ENCODE data around the gene KLRC2. TPM values are rescaled to one million over a fixed set of nuclear protein-coding genes. Genes with fewer than 3 reads are reported as not detected.
A peak's percentile ranks its signal among the peaks of the same experiment; 100 is the strongest.
"Not testable (repeated sequence)": the region's sequence is repeated elsewhere in the genome, so short reads cannot be mapped to it uniquely, and the experiment has no call there.

The KLRC2 gene
- polyA plus RNA-seq, 1 donor (not counting 4 experiments of a cell fraction or from before 2014, with no cell fraction given): not detected

DNA sequence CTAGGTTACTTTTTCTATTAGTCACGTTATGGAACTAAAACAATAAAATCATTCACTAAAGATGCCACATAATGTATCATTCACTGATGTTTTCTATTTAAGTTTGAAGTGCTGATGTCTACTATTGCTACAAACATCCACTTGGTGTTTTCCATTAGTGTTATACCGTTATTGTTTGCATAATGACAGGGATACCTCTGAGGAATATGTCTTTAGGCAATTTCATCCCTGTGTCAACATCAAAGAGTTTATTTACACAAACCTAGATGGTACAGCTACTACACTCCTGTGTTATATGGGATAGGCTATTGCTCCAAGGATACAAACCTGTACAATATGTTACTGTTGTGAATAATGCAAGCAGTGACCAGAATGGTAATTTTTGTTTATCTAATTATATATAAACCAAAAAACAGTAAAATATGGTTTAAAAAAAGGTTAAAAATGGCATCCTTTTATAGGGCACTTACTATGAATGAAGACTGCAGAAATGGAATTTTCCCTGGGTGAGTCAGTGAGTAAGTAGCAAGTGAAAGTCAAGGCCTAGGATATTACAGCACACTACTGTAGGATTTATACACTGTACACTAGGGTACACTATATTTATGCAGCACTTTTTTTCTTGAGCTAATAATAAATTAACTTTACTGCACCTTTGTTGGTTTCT, 3.9 kb upstream of the KLRC2 start:
- H3K9me1 ChIP-seq (ENCODE audit: control insufficient read depth, extremely low read depth, insufficient read depth, low read length); H3K27ac ChIP-seq (ENCODE audit: control insufficient read depth, insufficient read depth, low read length); H3K4me1 ChIP-seq (ENCODE audit: control insufficient read depth, extremely low read depth, insufficient read depth, low read length); DNase-seq (ENCODE audit: low read depth, low spot score); H3K79me2 ChIP-seq (ENCODE audit: control insufficient read depth, insufficient read depth, low read length); H3K9me3 ChIP-seq (ENCODE audit: control insufficient read depth, low read depth, low read length); H3K4me3 ChIP-seq (ENCODE audit: control insufficient read depth in 2 of 3, extremely low read depth in 1 of 3, insufficient read depth in 2 of 3, low read depth in 1 of 3, low read length in 3 of 3); H3K27me3 ChIP-seq (ENCODE audit: control insufficient read depth, extremely low read depth, insufficient read depth, low read length); H3K4me2 ChIP-seq (ENCODE audit: control insufficient read depth, extremely low read depth, insufficient read depth, low read depth, low read length); H4K20me1 ChIP-seq (ENCODE audit: control insufficient read depth, extremely low read depth, insufficient read depth, low read length); dilution Hi-C loops (cut with MboI; ENCODE audit: extremely low pct_ligation_motif_present, low sequenced_read_pairs); H3K36me3 ChIP-seq (ENCODE audit: control insufficient read depth in 2 of 2, extremely low read depth in 1 of 2, insufficient read depth in 2 of 2, low read length in 2 of 2); H2AFZ ChIP-seq (ENCODE audit: control insufficient read depth, low read length); H3K9ac ChIP-seq (ENCODE audit: control insufficient read depth, extremely low read depth, insufficient read depth, low read length): not testable (repeated sequence)
- peak; percentile 64 for FAIRE-seq

DNA sequence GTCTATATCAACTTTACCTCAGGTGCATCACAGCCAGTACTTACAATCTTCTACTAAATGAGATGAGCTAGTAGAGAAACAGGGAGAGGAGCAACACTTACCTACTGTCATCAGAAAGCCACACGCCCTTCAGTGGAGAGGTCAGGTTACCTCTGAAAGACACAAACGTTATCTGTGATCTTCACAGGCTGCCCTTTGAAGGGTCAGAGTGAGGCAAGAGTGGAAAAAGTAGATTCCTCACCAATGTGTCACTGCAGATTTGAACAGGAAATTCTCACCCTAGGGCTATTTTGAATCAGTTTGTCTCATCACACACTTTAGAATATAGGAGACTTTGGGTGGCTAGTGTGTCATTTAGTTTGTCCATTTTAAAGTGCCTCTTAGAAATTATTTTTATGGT, 1.8 kb upstream of the KLRC2 start:
- H4K20me1 ChIP-seq (ENCODE audit: control insufficient read depth, extremely low read depth, insufficient read depth, low read length); H3K9me3 ChIP-seq (ENCODE audit: control insufficient read depth, low read depth, low read length); H3K79me2 ChIP-seq (ENCODE audit: control insufficient read depth, insufficient read depth, low read length); H3K4me3 ChIP-seq (ENCODE audit: control insufficient read depth in 2 of 3, extremely low read depth in 1 of 3, insufficient read depth in 2 of 3, low read depth in 1 of 3, low read length in 3 of 3); H2AFZ ChIP-seq (ENCODE audit: control insufficient read depth, low read length); DNase-seq (ENCODE audit: low read depth, low spot score); H3K36me3 ChIP-seq (ENCODE audit: control insufficient read depth in 2 of 2, extremely low read depth in 1 of 2, insufficient read depth in 2 of 2, low read length in 2 of 2); H3K9ac ChIP-seq (ENCODE audit: control insufficient read depth, extremely low read depth, insufficient read depth, low read length); H3K4me2 ChIP-seq (ENCODE audit: control insufficient read depth, extremely low read depth, insufficient read depth, low read depth, low read length); H3K27ac ChIP-seq (ENCODE audit: control insufficient read depth, insufficient read depth, low read length); H3K27me3 ChIP-seq (ENCODE audit: control insufficient read depth, extremely low read depth, insufficient read depth, low read length); H3K9me1 ChIP-seq (ENCODE audit: control insufficient read depth, extremely low read depth, insufficient read depth, low read length); dilution Hi-C loops (cut with MboI; ENCODE audit: extremely low pct_ligation_motif_present, low sequenced_read_pairs); H3K4me1 ChIP-seq (ENCODE audit: control insufficient read depth, extremely low read depth, insufficient read depth, low read length): not testable (repeated sequence)
- FAIRE-seq: peak; percentile 97

DNA sequence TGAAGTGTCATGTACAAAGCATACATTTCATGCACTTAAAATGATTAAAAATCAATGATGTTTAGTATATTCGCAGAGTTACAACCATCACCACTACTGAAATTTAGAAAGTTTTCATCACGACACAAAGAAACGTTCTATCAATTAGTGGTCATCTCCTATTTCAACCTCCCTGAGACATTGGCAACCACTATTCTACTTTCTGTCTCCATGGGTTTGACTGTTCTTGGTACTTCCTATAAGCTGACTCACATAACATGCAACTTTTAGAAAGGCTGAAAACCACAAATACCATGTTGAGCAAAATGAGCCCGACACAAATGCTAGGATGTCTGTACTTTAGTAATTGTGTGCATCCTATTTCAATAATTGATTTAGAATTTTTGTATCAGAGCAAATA, 5.2 kb downstream of the KLRC2 start:
- DNase-seq (ENCODE audit: low read depth, low spot score); H3K27ac ChIP-seq (ENCODE audit: control insufficient read depth, insufficient read depth, low read length); H3K4me1 ChIP-seq (ENCODE audit: control insufficient read depth, extremely low read depth, insufficient read depth, low read length); H3K9ac ChIP-seq (ENCODE audit: control insufficient read depth, extremely low read depth, insufficient read depth, low read length); H4K20me1 ChIP-seq (ENCODE audit: control insufficient read depth, extremely low read depth, insufficient read depth, low read length); H2AFZ ChIP-seq (ENCODE audit: control insufficient read depth, low read length); dilution Hi-C loops (cut with MboI; ENCODE audit: extremely low pct_ligation_motif_present, low sequenced_read_pairs); H3K9me1 ChIP-seq (ENCODE audit: control insufficient read depth, extremely low read depth, insufficient read depth, low read length); H3K36me3 ChIP-seq (ENCODE audit: control insufficient read depth in 2 of 2, extremely low read depth in 1 of 2, insufficient read depth in 2 of 2, low read length in 2 of 2); H3K79me2 ChIP-seq (ENCODE audit: control insufficient read depth, insufficient read depth, low read length); H3K4me3 ChIP-seq (ENCODE audit: control insufficient read depth in 2 of 3, extremely low read depth in 1 of 3, insufficient read depth in 2 of 3, low read depth in 1 of 3, low read length in 3 of 3); H3K9me3 ChIP-seq (ENCODE audit: control insufficient read depth, low read depth, low read length); H3K4me2 ChIP-seq (ENCODE audit: control insufficient read depth, extremely low read depth, insufficient read depth, low read depth, low read length); H3K27me3 ChIP-seq (ENCODE audit: control insufficient read depth, extremely low read depth, insufficient read depth, low read length): not testable (repeated sequence)
- FAIRE-seq: peak; percentile 52

DNA sequence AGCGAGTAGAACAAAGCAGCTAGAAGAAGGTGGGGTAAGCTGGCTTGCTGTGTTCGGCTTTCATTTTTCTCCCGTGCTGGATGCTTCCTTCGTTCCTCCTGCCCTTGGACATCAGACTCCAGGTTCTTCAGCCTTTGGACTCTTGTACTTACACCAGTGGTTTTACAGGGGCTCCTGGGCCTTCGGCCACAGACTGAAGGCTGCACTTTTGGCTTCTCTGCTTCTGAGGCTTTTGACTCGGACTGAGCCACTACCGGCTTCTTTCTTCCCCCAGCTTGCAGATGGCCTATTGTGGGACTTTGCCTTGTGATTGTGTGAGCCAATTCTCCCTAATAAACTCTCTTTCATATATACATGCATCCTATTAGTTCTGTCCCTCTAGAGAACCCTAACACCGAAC, 9.9 kb downstream of the KLRC2 start:
- DNase-seq (ENCODE audit: low read depth, low spot score); H3K4me3 ChIP-seq (ENCODE audit: control insufficient read depth in 2 of 3, extremely low read depth in 1 of 3, insufficient read depth in 2 of 3, low read depth in 1 of 3, low read length in 3 of 3); H3K9me3 ChIP-seq (ENCODE audit: control insufficient read depth, low read depth, low read length); H3K4me1 ChIP-seq (ENCODE audit: control insufficient read depth, extremely low read depth, insufficient read depth, low read length); H3K9ac ChIP-seq (ENCODE audit: control insufficient read depth, extremely low read depth, insufficient read depth, low read length); FAIRE-seq; H4K20me1 ChIP-seq (ENCODE audit: control insufficient read depth, extremely low read depth, insufficient read depth, low read length); H3K36me3 ChIP-seq (ENCODE audit: control insufficient read depth in 2 of 2, extremely low read depth in 1 of 2, insufficient read depth in 2 of 2, low read length in 2 of 2); H2AFZ ChIP-seq (ENCODE audit: control insufficient read depth, low read length); H3K4me2 ChIP-seq (ENCODE audit: control insufficient read depth, extremely low read depth, insufficient read depth, low read depth, low read length); dilution Hi-C loops (cut with MboI; ENCODE audit: extremely low pct_ligation_motif_present, low sequenced_read_pairs); H3K9me1 ChIP-seq (ENCODE audit: control insufficient read depth, extremely low read depth, insufficient read depth, low read length); H3K79me2 ChIP-seq (ENCODE audit: control insufficient read depth, insufficient read depth, low read length); H3K27ac ChIP-seq (ENCODE audit: control insufficient read depth, insufficient read depth, low read length); H3K27me3 ChIP-seq (ENCODE audit: control insufficient read depth, extremely low read depth, insufficient read depth, low read length): not testable (repeated sequence)

DNA sequence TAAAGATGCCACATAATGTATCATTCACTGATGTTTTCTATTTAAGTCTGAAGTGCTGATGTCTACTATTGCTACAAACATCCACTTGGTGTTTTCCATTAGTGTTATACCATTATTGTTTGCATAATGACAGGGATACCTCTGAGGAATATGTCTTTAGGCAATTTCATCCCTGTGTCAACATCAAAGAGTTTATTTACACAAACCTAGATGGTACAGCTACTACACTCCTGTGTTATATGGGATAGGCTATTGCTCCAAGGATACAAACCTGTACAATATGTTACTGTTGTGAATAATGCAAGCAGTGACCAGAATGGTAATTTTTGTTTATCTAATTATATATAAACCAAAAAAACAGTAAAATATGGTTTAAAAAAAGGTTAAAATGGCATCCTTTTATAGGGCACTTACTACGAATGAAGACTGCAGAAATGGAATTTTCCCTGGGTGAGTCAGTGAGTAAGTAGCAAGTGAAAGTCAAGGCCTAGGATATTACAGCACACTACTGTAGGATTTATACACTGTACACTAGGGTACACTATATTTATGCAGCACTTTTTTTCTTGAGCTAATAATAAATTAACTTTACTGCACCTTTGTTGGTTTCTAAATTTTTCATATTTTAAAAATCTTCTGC, 11.4 kb downstream of the KLRC2 start:
- H3K27ac ChIP-seq (ENCODE audit: control insufficient read depth, insufficient read depth, low read length); dilution Hi-C loops (cut with MboI; ENCODE audit: extremely low pct_ligation_motif_present, low sequenced_read_pairs); H3K4me1 ChIP-seq (ENCODE audit: control insufficient read depth, extremely low read depth, insufficient read depth, low read length); H3K9me3 ChIP-seq (ENCODE audit: control insufficient read depth, low read depth, low read length); H3K9me1 ChIP-seq (ENCODE audit: control insufficient read depth, extremely low read depth, insufficient read depth, low read length); DNase-seq (ENCODE audit: low read depth, low spot score); H3K79me2 ChIP-seq (ENCODE audit: control insufficient read depth, insufficient read depth, low read length); H3K36me3 ChIP-seq (ENCODE audit: control insufficient read depth in 2 of 2, extremely low read depth in 1 of 2, insufficient read depth in 2 of 2, low read length in 2 of 2); H3K27me3 ChIP-seq (ENCODE audit: control insufficient read depth, extremely low read depth, insufficient read depth, low read length); H4K20me1 ChIP-seq (ENCODE audit: control insufficient read depth, extremely low read depth, insufficient read depth, low read length); H3K4me3 ChIP-seq (ENCODE audit: control insufficient read depth in 2 of 3, extremely low read depth in 1 of 3, insufficient read depth in 2 of 3, low read depth in 1 of 3, low read length in 3 of 3); H3K4me2 ChIP-seq (ENCODE audit: control insufficient read depth, extremely low read depth, insufficient read depth, low read depth, low read length); H2AFZ ChIP-seq (ENCODE audit: control insufficient read depth, low read length); H3K9ac ChIP-seq (ENCODE audit: control insufficient read depth, extremely low read depth, insufficient read depth, low read length): not testable (repeated sequence)
- peak; percentile 86 for FAIRE-seq

Measured in keratinocyte (primary cell).